Measurements from ENCODE around the gene C9orf153.

GRCh38 chr9:86304236-86304730 lies 44.8 kb upstream of the C9orf153 start:
- TF ChIP-seq REST (IDR thresholded peaks at IDR 0.05; ENCODE audit: unreplicated experiment) (no peak), CTCF (conservative IDR thresholded peaks at IDR 0.05; ENCODE audit: low read depth in 2 of 2) (no peak), EZH2 (IDR thresholded peaks at IDR 0.05; ENCODE audit: low read depth, unreplicated experiment) (no peak), CREB1 (CRISPR knock-in tag; IDR thresholded peaks at IDR 0.05; ENCODE audit: low read depth) (no peak), POLR2AphosphoS5 (IDR thresholded peaks at IDR 0.05; ENCODE audit: low read depth) (no peak)

All from GM23338 (cell line).